ENCODE data around the gene MEIOC.
A peak's percentile ranks its signal among the peaks of the same experiment; 100 is the strongest.
"Not testable (repeated sequence)": the region's sequence is repeated elsewhere in the genome, so short reads cannot be mapped to it uniquely, and the experiment has no call there.

Gene MEIOC

DNA sequence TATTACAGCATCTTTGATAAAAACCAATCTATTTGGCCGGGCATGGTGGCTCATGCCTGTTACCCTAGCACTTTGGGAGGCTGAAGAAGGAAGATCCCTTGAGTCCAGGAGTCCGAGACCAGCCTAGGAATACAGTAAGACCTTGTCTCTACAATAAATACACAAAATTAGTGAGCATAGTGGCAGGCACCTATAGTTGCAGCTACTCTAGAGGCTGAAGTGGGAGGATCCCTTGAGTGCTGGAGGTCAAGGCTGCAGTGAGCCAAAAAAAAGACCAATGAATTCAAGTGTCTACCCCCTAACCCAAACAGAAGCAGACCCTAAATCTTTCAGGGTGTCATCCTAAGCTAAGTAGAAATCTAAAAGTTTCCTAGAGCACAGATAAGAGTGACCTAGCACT lies 7.3 kb upstream of the MEIOC start:
- no peak for DNase-seq

DNA sequence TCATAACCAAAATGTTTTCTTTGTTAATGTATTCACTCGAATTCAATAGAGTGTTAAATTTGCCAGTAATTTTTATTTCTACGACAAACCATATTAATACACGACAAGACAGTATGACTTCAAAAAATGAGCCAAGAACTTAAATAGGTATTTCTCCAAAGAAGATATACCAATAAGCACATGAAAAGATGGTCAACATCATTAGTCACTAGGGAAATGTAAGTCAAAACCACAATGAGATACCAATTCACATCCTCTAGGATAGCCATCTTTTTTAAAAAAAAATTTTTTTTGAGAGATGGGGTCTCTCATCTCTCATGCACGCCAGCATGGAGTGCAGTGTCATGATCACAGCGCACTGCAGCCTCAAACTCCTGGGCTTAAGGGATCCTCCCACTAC lies 5.0 kb upstream of the MEIOC start:
- DNase-seq, result no peak

- no peak for DNase-seq
These were observed 3.5 kb upstream of the MEIOC start for GRCh38 chr17:44652727-44653126.

GRCh38 chr17:44653384-44653783 lies 2.9 kb upstream of the MEIOC start:
- no peak for DNase-seq

GRCh38 chr17:44653954-44654353 lies 2.3 kb upstream of the MEIOC start:
- no peak for DNase-seq

- no peak for DNase-seq
These were observed 5.6 kb downstream of the MEIOC start for GRCh38 chr17:44661835-44662234.

GRCh38 chr17:44663095-44663494 lies 6.8 kb downstream of the MEIOC start:
- DNase-seq, result no peak

DNA sequence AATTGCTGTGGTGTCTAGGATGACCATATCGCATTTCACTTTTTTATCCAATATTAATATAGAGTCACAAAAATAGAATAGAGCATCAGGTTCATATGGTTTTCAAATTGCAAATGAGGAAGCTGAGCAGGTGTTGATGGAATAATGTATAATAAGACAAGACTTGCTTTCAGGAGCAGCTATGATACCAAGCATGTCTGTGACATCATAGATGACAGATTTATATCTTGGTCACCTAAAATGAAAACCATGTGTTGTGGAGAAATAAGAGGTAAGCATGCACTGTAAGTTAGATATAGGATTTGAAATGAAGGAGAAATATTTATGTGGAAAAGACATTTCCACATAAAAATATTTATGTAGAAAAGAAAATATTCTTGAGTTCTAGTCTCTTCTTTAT lies 8.6 kb downstream of the MEIOC start:
- no peak for DNase-seq

DNA sequence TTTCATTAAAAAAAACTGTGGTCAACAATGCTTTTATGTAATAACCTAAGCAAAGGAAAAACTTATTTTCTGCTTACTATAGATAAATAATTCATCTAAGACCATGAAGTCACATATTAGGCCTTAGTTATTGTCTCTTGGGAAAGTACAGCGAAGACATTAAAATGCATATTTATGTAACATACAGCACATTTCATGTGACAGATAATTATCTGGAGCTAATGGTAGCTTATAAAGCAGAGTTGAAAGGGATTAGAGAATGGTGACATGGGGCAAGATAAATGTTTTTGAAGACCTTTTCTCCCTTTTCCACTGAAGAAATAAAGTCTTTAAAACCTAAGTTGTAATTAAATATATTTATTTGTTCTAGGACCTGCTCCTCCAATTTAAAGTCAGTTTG lies 9.7 kb downstream of the MEIOC start:
- no peak for DNase-seq

GRCh38 chr17:44672479-44673093 lies 16.3 kb downstream of the MEIOC start:
- no peak for DNase-seq

DNA sequence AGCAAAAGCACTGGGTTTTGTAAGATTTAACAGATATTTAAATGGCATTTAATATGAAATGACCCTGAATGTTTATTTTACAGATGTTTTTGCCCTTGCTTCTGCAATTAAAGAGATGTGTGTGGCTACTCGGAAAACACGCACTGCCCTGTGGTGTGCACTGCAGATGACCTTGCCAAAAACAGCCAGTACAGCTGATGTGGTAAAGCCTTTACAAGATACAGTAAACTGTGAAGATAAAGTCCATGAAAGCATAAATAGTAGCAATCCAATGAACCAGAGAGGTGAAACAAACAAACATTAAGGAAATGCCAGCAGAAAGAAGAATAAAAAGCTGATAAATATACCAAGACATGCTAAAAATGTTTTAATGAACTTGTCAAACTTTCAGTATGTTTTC lies 17.6 kb downstream of the MEIOC start:
- DNase-seq, result no peak

DNA sequence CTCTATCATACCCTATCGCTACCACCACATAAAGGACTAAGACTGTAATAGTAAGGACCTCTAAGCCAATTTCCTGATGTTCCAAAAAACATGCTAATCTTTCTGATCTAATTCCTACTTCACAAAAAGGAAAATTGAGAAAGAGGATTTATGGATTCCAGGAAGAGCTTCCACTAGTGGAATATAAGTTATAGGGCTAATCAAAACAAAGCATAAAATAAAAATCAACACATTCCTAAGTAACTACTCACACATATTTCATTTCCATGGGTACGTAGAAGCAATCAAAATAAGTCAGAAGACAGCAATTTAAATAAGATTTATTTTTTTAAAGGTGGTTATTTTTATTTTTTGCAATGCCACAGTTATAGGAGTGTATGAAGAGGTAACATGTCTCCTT lies 20.9 kb downstream of the MEIOC start:
- no peak for DNase-seq

GRCh38 chr17:44683303-44683702 lies 27.0 kb downstream of the MEIOC start:
- DNase-seq, result not testable (repeated sequence)

DNA sequence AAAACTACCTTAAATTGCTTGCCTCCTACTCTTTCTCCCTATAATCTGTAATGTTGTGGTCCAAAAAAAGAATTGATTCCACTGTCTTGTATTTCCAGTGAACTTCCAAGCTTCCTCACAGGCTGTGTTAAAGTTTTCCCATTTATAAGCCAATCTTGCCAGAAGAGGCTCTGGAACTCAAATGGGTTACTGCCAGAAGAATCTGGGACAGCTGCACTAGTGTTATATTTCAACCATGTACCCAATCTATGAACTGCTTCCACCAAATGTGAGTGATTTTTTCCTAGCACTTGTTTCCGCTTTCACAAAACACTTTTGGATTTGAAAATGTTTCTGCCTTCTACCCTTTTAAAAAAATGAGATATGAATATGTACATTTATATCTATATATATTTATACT lies 31.5 kb downstream of the MEIOC start:
- no peak for DNase-seq

GRCh38 chr17:44688200-44688599 lies 31.9 kb downstream of the MEIOC start:
- DNase-seq, result no peak

- no peak for DNase-seq
These were observed 32.6 kb downstream of the MEIOC start for GRCh38 chr17:44688675-44689476.

GRCh38 chr17:44689477-44690217 lies 33.4 kb downstream of the MEIOC start, which contains the start of gene CCDC43:
Gene CCDC43 (minus strand): TSS chr17:44689776. CDS start chr17:44689753, 23 bp downstream.
- DNase-seq, result peak; percentile 92 to 93

- DNase-seq, result not testable (repeated sequence)
These were observed 34.6 kb downstream of the MEIOC start for GRCh38 chr17:44690746-44691306.

- DNase-seq, result no peak
These were observed 37.3 kb downstream of the MEIOC start for GRCh38 chr17:44693609-44694008.

GRCh38 chr17:44700288-44700687 lies 44.0 kb downstream of the MEIOC start:
- not testable (repeated sequence) for DNase-seq

DNA sequence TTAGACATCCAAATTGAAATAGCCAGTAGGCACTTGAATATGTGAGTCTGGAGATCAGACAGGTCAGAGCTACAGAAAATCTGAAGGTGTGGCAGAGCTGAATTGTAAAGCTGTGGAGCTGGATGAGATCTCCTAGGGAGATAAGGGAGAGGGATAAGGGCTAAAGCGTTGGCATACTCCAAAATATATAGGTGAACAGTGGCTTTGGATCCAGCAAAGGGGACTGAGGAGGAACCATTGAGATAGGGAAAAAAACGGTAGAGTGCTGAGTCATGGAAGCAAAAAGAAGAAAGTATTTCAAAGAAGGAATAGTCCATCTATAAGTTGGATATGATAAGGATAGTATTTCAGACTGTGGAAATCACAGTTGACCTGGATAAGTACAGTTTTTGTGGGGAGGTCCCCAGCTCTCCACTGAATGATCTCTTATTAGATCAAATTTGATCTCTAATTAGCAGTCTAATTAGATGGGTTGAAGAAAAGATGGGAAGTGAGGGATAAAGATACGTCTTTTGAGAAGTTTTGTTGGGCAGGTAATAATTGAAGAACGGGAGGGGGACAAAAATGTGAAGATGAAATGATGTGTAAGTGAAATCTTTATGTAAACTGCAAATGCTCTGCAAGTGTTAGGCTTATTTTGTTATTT lies 51.6 kb downstream of the MEIOC start:
- DNase-seq, result no peak

GRCh38 chr17:44708401-44709263 lies 52.4 kb downstream of the MEIOC start, which contains the start of gene DBF4B:
Gene DBF4B (plus strand): TSS chr17:44708665. CDS start chr17:44708821, 156 bp downstream.
- peak; percentile 77 to 85 for DNase-seq

Data from stimulated activated CD4-positive, alpha-beta T cell treated with anti-CD3 and anti-CD28 coated beads, Interleukin-2, amount 100 ng/mL, for 48 hours (primary cell).